ENCODE data around the gene SLC6A5.

SLC6A5 gene

DNA sequence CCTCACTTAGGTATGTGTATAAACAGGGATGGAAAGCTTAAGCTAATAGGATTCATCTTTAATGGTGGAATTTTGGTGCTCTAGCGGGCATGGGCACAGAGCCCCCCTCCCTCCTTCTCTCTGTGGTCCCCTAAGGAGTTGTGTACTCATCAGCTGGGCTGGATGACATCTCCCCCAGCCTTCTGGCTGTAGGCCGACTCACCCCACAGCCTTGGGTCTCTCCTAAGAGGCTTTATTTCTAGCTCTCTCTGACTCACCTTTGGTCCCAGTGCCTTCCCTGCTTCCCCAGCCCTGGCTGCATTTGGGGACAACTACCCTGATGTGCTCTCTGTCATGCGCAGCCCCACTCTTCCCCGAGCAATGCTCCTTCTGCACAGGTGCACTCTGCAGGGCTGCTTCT is 26.9 kb downstream of the SLC6A5 start:
- no peak for DNase-seq

DNA sequence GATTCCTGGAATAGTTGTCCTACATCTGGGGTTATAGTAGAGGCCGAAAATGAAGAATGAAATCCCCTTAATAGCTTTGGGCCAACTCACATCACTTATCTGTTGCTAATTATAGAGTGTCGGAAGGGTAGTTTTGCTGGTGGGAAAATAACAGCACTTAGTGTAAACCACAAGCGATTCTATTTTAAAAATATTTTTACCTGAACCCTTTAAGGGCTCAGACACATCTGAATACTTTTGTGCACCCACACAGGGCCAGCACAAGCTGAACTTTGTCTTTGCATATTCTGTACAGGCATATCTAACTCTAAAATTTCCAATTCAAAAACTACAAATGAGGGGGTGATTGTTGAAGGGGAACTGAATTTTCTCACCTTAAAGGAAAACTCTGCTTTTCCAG is 27.6 kb downstream of the SLC6A5 start:
- DNase-seq: no peak

DNA sequence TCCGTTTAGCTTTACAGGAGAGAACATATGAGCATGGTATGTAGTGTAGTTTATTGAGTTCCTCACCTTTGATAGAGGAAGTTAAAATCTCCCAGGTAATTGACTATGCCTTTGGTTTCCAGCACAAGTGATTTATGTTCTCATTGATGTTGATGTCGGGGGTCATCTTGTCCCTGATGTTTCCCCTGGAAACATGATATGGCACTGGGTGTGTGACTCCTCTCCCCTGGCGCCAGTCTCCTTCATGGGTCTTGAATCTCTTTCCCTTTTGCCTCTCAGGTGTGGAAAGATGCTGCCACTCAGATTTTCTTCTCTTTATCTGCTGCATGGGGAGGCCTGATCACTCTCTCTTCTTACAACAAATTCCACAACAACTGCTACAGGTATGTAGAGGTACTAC is 28.3 kb downstream of the SLC6A5 start:
- DNase-seq: no peak

DNA sequence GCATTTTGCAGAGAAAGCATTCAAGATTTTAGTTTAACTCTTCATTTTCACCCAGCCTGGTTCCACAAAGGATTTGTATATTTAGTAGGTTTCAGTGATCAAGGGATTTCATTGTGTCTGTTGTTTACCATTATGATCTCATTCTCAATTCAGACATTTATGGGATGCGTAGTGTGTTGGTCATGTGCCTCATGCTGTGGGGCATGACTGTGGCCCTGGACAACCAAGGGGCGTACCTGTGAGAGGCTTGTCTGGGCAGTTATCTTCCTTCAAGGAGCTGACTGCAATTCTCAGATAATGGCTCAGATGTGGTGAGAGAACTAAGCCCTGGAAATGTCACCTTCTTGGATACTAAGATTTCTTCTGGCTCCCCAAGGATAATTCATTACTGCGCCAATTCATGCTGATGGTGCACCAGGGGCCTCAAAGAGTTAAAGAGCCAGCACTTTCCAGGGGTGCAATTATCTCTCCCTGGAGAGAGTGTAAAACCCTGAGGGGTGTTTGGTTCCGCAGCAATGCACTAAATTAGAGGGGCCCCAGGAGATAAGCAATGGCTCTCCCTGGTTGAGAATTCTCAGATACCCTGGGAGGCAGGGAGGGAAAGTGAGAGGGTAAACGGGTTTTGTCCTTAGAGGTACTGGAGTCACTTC is 32.2 kb downstream of the SLC6A5 start:
- no peak for DNase-seq

DNA sequence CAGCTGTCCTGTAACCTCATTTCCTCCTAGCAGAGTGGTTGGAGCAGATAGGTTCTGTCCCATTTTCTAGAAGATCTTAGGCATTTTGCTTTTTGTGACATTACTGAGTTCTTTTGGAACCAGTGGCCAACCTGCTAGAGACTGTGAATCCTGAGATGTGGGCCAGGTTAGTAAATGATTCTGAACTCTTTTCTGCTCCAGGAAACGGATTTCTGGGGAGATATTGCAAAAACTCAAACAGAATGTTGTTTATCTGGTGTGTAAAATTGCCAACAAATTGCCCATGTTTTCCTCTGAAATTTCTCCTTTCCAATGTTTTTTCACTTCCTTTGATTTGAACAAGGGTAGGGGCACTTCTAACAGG is 32.7 kb downstream of the SLC6A5 start:
- no peak for DNase-seq

DNA sequence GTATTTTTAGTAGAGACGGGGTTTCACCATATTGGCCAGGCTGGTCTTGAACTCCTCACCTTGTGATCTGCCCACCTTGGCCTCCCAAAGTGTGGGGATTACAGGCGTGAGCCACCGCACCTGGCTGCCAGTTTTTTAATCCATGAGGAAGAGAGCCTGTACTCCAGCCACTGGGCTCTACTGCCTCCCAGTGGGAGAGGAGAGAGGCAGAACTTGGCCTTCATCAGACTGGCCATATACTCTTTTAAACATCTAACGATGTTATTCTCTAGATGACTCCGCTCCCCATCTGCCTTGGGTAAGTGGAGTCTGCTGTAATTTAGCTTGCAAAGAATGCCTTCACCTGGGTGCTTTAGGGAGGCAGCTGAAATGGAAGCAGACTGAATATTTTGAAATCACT is 34.6 kb downstream of the SLC6A5 start:
- DNase-seq: no peak

DNA sequence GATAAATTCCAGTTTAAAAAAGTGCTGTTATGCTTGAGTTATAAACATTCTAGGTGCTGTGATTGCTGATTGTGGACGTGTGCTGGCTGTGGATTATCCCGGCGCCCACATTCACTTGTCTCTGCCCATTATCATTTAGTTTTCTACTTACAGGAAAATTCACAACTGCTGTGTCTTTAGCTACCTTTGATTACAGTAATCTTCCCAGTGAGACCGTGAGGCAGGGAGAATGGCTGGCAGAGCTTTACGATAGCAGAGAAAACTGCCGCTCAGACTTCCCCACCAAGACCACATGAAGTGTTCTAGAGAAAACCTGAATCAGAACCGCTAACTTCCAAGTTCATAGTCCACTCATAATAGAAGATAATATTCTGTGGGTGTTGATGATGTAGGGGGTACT is 35.4 kb downstream of the SLC6A5 start:
- no peak for DNase-seq

DNA sequence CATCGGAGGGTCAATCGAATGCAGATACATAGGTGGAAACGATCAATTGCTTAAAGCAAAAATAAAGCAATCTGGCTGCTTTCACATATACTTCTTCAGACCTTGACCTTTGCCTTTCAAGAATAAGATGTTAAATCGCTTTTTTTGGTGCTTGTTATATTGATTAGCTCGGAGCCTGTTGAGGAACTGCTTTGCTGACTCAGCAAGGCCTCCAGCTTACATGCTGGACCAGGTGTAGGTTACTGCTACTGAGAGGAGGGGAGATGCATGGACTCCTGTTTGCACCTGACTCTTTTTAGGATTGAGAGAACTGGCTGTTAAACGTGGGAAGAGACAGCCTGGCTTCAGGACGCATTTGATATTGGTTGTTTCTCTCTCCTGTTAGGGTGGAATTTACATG is 38.7 kb downstream of the SLC6A5 start:
- no peak for DNase-seq

DNA sequence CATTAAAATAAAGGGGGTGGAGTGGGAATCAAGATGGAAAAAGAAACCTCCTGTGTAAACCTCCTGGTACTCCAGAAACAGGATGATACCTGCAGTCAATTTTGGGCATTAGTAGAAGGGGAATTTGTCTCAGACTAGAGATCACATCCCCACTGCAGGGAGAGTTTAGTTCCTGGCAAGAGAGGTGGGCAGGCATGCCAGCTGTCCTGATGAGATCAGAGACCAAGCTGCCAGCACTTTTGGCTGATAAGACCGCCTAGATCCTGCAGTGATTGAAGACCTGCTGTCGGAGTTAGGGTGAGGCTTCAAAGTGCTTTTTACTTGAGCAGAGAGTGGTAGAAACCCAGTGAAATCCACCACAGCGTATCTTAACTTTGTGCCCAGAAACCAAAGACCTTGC is 40.3 kb downstream of the SLC6A5 start:
- DNase-seq: no peak

DNA sequence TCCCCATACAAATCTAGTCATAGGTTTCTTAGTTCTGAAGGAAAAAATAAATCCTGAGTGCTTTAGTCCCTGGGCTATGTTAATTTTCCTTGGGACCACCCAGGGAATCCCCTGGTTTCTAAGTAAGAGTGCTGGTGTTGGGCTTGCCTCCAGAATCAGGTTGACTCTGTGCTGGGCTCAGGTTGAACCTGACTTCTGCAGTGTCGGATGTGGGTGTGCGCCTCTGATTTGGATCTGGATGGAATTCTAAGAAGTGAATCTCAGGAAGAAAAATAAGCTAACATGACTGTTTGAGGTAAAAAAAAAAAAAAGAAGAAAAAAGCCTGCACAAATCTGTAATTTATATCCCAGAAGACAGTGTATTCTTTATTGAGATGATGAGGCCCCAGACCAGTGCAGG is 41.0 kb downstream of the SLC6A5 start:
- no peak for DNase-seq

DNA sequence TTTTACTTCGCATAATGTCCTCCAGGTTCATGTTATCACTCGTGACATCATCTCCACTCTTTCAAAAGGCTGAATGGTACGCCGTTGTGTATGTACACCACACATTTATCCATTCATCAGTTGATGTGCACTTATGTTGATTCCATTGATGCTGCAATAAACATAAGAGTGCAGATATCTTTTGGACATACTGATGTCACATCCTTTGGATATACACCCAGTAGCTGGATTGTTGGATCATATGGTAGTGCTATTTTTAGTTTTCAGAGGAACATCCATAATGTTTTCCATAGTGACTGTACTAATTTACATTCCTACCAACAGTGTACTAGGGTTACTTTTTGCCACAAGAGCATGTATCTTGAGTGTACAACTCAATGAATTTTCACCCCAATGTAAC is 45.0 kb downstream of the SLC6A5 start:
- DNase-seq: no peak

DNA sequence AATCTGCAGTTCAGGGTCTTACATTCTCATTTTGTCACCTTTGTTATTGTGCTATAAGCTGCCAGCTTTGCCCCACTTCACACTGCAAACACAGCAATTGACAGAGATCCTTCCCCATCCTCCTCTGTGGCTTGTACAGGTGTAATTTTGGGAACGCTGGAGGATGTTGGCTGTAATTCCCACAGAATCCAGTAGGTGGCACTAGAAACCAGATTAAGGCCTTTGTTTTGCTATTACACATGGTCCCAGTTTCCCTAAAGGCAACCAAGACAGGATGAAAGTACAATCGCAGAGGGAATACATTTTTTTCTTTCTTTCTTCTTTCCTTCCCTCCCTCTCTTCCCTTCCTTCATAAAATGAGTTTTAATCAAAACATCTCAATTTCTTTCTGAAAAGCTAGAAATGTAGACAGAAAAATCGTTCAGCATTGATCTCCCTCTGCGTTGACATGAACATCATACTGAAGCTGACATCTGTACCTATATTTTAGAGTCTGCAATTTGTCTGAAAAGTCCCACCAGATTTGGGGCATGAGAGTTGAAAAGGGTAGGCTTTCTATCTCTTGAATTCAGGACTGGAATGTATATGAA is 48.7 kb downstream of the SLC6A5 start:
- DNase-seq: peak in 2 of 5 donors; percentile 21 to 28

DNA sequence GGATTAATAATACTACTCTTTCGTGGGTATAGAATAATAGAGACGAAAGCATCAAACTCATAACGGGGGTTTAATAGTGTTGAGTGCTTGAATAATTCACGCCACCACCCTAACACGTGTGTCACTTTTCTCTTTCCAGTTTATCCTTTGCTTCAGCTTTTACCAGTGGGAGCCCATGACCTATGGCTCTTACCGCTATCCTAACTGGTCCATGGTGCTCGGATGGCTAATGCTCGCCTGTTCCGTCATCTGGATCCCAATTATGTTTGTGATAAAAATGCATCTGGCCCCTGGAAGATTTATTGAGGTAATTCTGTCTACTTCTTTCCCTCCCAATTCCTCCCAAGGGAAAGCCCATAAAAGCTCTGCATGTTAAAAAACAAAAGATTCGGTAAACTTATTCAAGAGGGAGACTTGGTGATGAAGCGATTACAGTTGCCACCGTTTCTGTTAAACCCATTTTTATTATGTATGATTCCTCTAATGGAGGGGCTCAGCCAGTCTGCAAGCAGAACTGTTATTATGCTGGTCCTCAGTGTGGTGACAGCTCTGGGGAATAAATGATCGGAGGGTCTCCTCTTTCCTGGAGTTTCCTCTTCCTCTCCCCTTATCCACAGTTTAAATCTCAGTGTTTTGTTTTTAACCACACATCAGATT is 52.9 kb downstream of the SLC6A5 start:
- DNase-seq: no peak

DNA sequence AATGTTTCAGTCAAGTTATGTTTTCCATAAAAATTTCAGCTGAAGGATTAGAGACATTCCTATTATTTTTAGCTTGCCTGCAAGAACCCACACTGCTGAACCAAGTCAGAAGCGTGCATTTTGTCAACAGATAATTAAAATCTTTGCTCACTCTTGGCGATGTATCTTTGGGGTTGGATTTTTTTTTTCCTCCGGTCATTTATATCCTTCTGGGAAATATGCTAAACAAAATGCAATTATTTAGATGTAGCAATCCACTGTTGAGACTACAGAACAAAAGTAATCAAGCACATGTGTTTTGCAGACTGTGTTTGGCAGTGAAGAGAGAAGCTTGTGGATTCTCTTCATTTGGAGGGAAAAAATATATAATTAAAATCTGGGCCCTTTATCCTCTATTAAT is 54.6 kb downstream of the SLC6A5 start:
- DNase-seq: no peak

DNA sequence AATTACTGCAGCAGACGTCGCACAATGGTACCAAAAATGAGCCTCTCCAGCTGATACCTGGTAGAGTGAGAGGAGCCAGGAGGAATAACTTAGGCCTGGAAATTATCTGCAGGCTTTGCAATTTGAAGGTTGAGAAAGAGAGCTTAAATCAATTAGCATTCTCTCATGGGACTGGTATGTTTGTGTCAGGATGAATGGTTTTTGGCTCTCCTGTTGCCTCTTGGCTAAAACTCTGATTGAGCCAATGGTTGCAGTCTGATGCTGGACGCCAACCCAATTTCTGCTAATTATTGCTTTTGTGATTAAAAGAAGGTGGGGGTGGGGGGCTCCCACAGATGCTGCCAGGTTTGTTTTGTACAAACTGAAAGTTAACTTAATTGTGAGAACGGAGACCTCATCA is 57.5 kb downstream of the SLC6A5 start:
- DNase-seq: no peak

DNA sequence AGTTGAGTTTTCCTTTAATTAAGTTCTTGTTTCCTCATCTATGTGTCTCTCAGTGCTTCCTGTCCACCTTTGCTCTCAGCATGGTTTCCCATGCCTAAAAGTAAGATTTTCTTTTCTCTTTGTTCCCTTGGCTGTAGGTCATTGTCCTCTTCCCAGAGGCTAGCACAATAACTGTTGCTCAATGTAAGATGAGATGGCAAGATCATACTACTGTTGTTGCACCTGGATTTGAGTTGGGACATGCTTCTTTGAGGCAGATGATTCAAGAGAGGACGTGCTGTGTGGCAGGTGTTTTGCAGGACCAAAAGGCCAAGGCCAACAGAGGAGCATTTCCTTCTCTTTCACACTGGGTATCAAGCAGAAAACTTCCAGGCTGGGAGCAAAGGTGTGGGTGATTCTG is 58.7 kb downstream of the SLC6A5 start:
- DNase-seq: no peak

DNA sequence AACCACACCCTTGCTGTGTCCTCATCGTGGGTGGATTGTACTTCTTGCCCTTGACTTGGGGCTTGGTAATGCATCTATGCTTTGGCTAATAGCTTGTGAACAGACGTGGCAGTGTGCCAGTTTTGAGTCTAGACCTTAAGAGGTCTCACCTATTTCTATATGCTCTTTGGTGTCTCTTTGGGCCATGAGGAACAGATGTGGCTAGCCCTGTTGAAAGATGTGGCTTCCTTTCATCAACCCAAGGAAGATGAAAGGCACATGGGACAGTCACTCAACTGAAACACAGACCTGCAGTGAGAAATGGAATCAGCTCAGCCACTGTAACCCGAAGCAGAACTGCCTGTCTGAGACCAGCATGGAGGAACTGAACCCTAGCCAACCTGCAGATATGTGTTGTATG is 62.0 kb downstream of the SLC6A5 start:
- DNase-seq: no peak

DNA sequence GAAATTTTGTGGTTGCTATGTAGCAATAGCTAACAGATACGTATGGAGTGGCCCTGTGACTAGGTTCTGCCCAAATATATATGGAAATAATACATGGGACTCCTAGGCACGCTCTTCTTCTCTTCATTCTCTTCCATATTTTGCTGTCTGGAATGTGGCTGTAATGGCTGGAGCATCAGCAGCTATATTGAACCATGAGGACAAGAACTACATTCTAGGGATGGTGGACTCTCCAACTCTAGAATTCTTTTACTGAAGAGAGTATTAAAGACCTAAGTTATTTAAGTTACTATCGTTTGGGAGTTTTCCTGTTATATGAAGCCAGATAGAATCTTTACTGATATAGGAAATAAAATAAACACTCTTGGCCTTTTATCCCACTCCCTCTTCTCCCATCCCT is 62.4 kb downstream of the SLC6A5 start:
- no peak for DNase-seq

DNA sequence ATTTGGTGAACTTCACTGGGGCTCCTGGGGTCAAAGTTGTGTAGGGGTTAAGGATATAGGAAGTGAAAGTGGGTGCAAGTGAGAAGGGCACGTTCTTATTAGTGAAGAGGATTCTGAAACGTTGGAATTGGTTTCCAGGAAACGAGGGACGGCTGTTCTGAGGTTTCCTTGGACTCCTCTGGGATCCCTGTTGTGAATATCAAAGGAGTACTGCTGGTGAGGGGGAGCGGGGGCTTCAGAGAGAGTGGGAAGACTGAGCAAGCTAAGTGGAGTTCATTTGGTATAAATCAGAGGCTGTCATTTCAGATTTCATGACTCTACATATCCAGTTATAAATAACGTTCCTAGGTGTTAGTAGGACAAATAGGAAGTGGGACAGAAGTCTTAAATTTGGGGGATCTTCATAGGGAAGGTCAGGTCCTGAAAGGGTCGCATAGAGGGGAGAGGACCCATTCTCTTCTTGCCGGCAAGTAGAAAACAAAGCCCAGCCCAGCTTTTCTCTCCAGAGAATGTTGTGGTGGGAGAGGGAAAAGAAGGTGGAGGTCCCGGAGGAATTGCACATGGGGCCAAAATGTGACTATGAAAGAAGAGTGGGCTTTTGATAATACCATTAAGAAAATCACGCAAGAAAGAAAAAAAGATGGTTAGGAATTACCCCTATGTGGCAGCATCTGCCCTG is 68.9 kb downstream of the SLC6A5 start:
- DNase-seq: no peak

DNA sequence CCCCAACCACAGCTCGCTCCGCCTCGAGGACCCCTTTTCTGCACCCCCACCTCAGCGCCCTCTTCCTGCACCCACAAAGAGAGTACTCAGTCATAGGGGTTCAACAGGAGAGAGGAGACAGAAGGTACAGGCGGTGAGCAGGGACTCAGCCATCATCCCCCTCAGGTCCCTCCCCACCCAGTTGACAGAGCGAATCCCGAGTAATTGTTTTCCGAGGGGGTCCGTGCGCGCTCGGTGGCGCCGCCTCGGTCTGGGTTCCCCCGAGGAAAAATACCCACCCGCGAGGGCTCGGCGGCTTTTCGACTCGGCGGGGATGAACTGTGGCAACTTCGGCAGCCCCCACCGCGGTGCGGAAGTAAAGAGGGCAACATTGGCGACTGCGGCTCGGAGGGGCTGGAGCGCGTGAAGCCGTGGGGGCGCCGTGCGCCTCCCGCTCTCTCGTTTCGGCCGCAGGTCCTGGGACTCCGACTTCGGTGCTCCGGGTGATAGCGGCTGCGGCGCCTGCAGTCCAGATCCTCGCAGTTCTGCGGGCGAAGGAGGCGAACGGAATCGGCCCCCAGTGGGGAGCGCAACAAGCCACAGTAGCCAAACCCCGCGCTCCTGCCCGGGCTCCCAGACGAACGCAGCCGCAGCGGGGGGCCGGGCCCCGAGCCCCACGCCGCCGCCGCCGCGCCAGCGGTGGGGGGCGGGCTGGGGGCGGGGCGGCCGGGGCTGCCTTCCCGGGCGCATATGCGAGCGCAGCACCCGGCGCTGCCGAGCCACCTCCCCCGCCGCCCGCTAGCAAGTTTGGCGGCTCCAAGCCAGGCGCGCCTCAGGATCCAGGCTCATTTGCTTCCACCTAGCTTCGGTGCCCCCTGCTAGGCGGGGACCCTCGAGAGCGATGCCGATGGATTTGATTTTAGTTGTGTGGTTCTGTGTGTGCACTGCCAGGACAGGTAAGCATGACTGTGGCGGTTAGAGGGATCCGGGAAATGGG is 69.7 kb downstream of the SLC6A5 start, which contains the start of gene NELL1:
Gene NELL1 (plus strand): TSS at position 743 of the 976 bp plus-strand sequence.
- DNase-seq: no peak

DNA sequence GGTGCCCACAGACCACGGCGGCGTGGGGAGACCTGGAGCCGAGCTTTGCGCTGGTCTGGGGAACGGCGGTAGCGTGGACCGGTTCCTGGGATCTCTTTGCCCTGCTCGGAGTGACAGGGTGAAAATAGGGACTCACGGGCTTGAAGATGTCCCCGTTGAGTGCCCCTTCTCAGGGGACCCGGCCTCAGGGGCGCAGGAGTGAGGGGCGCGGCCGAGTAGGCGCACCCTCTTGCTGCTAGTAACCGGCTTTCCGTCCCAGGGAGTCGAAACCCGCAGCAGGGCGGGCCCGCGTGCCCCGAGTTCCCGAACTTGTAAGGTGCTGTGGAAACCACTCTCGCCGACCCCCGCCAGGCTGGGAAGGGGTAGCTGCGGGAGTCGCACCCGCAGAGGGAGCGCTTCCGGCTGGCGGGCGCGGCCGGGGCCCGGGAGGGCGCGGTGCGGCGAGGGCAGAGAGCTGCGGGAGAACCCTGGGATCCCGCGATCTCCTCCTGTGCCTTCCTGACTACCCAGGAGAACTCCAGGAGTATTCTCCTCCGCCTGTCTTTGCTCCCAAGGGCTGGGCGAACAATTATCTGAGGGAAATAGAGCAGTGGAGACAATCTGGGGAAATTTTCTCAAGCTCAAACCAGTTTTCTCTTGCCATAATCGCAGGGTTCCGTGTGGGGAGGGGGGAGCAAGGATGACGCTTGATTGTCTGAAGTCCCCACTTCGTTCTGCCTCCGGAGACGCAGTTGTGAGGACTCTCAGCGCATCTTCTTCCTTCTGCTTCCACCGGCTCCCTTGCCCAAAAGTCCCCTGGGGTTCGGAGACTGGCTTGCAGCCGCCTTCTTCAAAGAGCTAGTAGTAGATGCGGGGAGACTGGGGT is 70.6 kb downstream of the SLC6A5 start:
- DNase-seq: no peak

DNA sequence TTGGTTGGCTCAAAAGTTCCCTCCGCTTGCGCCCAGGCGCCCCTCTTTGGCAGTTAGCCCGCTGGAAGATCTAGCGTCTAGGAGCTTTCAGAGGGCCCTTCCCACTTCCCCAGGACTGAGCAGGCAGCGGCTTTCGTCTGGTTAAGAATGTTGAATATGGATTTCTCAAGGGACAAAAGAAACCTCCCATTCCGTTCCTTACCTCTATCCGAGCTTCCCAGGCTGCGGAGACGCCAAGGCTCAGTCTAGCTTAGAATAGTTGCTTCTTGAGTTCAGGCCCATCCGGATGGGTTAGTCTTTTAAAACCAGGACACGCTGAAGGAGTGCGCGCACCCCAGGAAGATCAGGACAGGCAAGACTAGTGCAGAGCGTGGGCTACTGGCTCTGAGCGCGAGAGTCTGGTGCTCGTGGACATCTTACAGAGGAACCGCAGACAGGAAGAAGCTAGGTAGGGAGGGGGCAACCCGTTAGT is 71.6 kb downstream of the SLC6A5 start:
- no peak for DNase-seq

Measured in T-helper 1 cell (primary cell).